AG04449 (cell line): ENCODE measurements around the gene PDLIM4.
A peak's percentile ranks its signal among the peaks of the same experiment; 100 is the strongest.

Experiments used
- CTCF ChIA-PET: fragments of 350-600 bp; formaldehyde crosslinking; extraction: SDS; loops from one replicate; lab custom pipeline; 2021; ENCODE audit warnings: antibody characterized with exemption; lab: Yijun Ruan, JAX
- POLR2A ChIA-PET: fragments of 400-600, 350-600 bp; formaldehyde crosslinking; extraction: SDS; loops from one replicate; lab custom pipeline; 2020; ENCODE audit warnings: antibody characterized with exemption, inconsistent platforms; lab: Yijun Ruan, JAX
- DNase-seq: peaks from one replicate; pipeline ENCODE4 v3.0.0-alpha.2; 2010; ENCODE audit warnings: low read depth, low spot score
- H3K4me3 ChIP-seq: 2 replicates; pipeline ENCODE4 v1.5.1; 2011; ENCODE audit warnings: low read depth, mild to moderate bottlenecking, control low read depth, low read length
- TF ChIP-seq, protein P1 (sequence below): IDR thresholded peaks from one replicate; pipeline ENCODE4 v1.5.1; 2011; ENCODE audit warnings: mild to moderate bottlenecking, moderate library complexity, low read length, control low read depth, inconsistent platforms; ENCODE audit not compliant: insufficient read depth; ENCODE audit errors: missing control alignments

The PDLIM4 gene

DNA sequence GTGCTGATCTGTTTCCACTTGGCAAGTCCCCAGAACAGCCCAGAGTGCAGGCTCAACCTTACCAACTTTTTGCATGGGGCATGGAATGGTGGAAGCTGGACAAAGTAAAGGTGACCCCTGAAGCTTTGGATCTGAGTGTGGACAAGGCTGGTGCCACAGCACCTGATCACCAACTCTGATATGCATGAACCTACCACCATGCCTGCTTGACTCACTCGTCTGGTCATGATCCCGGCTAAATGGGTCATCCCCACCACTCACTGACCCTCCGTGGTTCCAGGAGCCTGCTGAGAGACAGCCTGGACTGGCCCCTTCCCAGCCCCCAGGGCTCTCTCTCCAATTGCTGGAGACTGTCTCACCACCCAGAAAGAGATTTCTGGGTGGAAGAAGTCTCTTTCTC, 22.3 kb downstream of the PDLIM4 start:
- ChIA-PET POLR2A (interaction anchor here (0.6 kb wide), 1 partner anchor 43 kb away, joined by 3 read pairs; no protein-coding TSS in a partner anchor), CTCF (interaction anchor here (0.7 to 3.2 kb wide), 6 partner anchors 11 to 215 kb away, joined by 3 to 18 read pairs (median 5); no protein-coding TSS in a partner anchor)
- no peak overlapping the region for H3K4me3 ChIP-seq
- TF ChIP-seq, protein P1, sequence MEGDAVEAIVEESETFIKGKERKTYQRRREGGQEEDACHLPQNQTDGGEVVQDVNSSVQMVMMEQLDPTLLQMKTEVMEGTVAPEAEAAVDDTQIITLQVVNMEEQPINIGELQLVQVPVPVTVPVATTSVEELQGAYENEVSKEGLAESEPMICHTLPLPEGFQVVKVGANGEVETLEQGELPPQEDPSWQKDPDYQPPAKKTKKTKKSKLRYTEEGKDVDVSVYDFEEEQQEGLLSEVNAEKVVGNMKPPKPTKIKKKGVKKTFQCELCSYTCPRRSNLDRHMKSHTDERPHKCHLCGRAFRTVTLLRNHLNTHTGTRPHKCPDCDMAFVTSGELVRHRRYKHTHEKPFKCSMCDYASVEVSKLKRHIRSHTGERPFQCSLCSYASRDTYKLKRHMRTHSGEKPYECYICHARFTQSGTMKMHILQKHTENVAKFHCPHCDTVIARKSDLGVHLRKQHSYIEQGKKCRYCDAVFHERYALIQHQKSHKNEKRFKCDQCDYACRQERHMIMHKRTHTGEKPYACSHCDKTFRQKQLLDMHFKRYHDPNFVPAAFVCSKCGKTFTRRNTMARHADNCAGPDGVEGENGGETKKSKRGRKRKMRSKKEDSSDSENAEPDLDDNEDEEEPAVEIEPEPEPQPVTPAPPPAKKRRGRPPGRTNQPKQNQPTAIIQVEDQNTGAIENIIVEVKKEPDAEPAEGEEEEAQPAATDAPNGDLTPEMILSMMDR: no peak
- no peak for DNase-seq

DNA sequence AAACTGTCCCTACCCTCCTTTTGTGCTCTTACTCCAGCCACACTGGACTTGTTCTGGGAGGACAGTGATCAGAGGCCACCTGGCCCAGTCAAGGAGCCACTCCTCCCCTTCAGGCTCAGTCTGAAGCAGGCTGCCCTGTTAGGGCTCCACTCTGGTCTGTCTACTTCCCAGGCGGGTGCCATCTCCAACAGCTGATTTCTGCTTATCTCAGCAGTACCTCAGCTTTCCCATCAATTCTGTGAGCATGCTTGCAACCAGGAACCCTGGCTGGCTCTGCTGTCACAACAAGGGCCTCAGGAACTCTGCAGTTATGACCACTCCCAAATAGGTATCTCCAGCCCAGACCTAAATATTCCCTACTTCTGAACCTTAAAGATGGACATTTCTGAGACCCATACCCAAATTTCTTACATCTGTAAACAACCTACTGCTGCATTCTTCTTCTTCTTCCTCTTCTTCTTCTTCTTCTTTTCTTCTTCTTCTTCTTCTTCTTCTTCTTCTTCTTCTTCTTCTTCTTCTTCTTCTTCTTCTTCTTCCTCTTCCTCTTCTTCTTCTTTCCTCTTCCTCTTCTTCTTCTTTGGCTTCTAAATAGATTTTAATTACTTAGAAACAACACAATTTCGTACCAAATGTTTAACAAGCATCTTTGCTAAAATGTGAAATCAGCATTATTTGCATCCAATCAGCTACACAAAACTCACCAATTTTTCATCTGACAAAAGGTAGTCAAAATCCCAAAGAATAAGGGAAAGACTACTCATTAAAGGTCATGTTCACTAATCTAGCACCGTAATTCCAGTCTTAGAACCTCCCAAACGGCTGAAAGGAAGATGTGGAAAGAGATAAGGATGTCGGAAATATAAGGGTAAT, 23.1 kb downstream of the PDLIM4 start:
- DNase-seq: no peak
- TF ChIP-seq, protein P1: no peak
- no peak overlapping the region for H3K4me3 ChIP-seq
- CTCF ChIA-PET: interaction anchor here (1.3 to 2.9 kb wide), 7 partner anchors 8 to 218 kb away, joined by 3 to 27 read pairs (median 6); partner anchors contain the start of gene SLC22A4
- POLR2A ChIA-PET: no interaction called here

DNA sequence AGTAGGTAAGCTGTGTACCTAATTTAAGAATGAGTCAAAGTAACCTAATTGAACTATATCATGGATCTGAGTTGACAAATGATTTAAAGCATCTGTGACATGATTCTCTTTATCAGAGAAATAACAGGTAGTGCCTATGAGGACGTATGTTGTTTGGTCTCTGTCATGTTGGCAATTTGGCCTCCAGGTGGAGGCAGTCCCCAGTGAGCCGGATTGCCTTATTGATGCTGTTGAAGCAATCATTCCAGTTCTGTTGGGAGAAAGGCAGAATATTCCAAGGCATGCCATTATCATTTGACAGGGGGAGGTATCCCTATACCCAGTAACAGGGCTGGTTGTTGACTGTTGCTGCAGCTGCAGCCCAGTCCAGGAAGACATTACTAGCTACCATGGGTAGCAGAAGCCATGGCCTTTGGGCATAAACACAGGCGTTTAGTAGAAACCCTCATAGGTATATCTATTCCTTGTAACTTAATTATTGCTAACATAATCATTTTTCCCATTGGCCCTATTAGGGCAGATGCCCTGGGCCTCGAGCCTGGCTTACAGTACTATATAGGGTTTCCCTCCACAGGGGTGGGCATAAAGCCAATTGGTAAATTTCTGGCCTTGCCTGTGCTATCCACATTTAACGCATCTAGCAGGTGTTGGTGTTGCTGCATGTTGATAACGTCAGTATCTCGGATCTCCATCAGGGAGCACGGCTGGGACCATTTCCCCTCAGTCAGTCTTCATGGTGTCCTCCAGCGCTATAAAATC, 24.5 kb downstream of the PDLIM4 start:
- TF ChIP-seq, protein P1: no peak
- H3K4me3 ChIP-seq: no peak overlapping the region
- ChIA-PET POLR2A (no interaction called here), CTCF (interaction anchor here (1.3 to 2.9 kb wide), 6 partner anchors 9 to 220 kb away, joined by 3 to 27 read pairs (median 5); partner anchors contain the start of gene SLC22A4)
- no peak for DNase-seq

DNA sequence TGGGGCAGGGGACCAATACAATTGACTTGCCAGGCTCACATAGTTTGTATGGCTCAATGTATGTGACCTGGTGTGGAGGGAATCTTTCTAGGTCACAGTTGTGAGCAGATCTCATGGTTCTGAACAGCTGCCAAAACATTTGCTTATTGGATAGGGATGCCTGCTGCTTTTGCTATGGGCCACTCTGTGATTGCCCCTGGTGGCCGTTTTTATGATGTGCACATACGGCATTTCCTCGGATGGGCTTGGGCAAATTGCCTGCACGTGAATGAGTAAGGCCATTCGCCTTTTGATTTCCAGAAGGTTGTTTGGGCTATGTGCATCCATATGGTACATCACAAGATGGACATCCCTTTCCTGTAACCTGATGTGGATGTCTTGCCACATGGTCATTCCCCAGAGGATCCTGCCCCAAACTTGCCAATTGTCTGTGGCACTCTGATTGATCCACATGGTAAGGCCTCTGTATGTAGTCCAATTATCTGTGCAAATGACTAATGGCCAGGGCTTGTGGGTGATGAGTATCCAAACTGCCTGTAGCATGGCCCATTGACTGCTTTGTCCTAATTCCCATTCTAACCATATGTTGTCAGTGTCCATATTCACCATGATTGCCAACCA, 26.0 kb downstream of the PDLIM4 start:
- H3K4me3 ChIP-seq: no peak overlapping the region
- ChIA-PET POLR2A (no interaction called here), CTCF (interaction anchor here (2.9 kb wide), 1 partner anchor 11 kb away, joined by 27 read pairs; no protein-coding TSS in a partner anchor)
- TF ChIP-seq, protein P1: peak; percentile 43
- DNase-seq: no peak

DNA sequence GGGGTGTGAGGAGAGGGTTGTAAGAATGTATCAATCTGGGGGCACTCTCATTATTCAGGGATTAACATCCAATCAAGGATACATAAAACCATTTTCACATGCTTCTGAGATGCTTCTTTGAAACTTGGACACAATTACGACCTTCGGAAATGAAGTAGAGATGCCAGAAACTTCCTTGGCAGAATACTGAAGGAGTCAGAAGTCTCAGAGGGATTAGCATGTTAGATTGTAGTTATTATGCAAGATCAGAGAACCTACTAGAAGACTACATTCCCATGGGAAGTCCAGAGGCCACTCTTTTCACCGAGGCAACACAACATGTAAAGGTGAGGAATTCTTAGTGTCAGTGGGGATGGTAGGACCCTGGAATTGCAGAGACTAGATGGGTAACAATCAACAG, 31.6 kb downstream of the PDLIM4 start:
- TF ChIP-seq, protein P1: no peak
- H3K4me3 ChIP-seq: no peak overlapping the region
- CTCF ChIA-PET: interaction anchor here (3.3 to 4.9 kb wide), 2 partner anchors 16 to 17 kb away, joined by 13 to 46 read pairs; no protein-coding TSS in a partner anchor
- no peak for DNase-seq
- POLR2A ChIA-PET: no interaction called here
